HepG2 (cell line): ENCODE data around the gene RAP2C. TPM values are rescaled to one million over a fixed set of nuclear protein-coding genes. Genes with fewer than 3 reads are reported as not detected.

Experiments
- AGO2 ChIP-seq: fragments of 200-400 bp; formaldehyde crosslinking; optimal IDR thresholded peaks from 2 replicates; pipeline ENCODE3; 2017; ENCODE audit warnings: mild to moderate bottlenecking, low read depth, low read length, moderate library complexity
- AHR ChIP-seq: IDR thresholded peaks from 2 replicates; pipeline ENCODE4 v1.6.1; 2018; ENCODE audit warnings: missing genetic modification reagents, missing compliant biosample characterization
- CEBPB ChIP-seq: IDR thresholded peaks from 2 replicates; pipeline ENCODE4 v1.6.1; 2011; ENCODE audit warnings: low read depth, low read length, improper control_type of control experiment, borderline replicate concordance
- DMAP1 ChIP-seq: IDR thresholded peaks from 2 replicates; pipeline ENCODE4 v1.6.1; 2016
- MZF1 ChIP-seq: sonication (generic); formaldehyde crosslinking; IDR thresholded peaks from 2 replicates; pipeline ENCODE4 v1.8.1; 2023; ENCODE audit warnings: mild to moderate bottlenecking, missing genetic modification reagents, borderline replicate concordance
- NKX3-1 ChIP-seq: sonication (generic); formaldehyde crosslinking; IDR thresholded peaks from 2 replicates; pipeline ENCODE4 v1.5.0; 2020; ENCODE audit warnings: missing genetic modification reagents
- NR2F6 ChIP-seq, 2 experiments: IDR thresholded peaks; 2 replicates each; pipeline ENCODE4 v1.6.1; 2016; ENCODE audit warnings: antibody characterized with exemption in 1 of 2, mild to moderate bottlenecking in 1 of 2
- POGZ ChIP-seq: sonication (generic); formaldehyde crosslinking; IDR thresholded peaks from 2 replicates; pipeline ENCODE4 v1.4.0; 2020; ENCODE audit warnings: mild to moderate bottlenecking, missing genetic modification reagents
- REPIN1 ChIP-seq: sonication (generic); formaldehyde crosslinking; IDR thresholded peaks from 2 replicates; pipeline ENCODE4 v1.8.0; 2022; ENCODE audit warnings: missing genetic modification reagents, low read depth, mild to moderate bottlenecking, borderline replicate concordance
- XBP1 ChIP-seq: sonication (generic); formaldehyde crosslinking; IDR thresholded peaks from 2 replicates; pipeline ENCODE4 v1.5.0; 2020; ENCODE audit warnings: missing genetic modification reagents
- ZFP62 ChIP-seq: sonication (generic); formaldehyde crosslinking; IDR thresholded peaks from 2 replicates; pipeline ENCODE4 v1.4.0; 2020; ENCODE audit warnings: missing genetic modification reagents
- ZNF230 ChIP-seq: sonication (generic); formaldehyde crosslinking; IDR thresholded peaks from 2 replicates; pipeline ENCODE4 v1.4.0; 2020; ENCODE audit warnings: mild to moderate bottlenecking, missing genetic modification reagents
- ZNF382 ChIP-seq: sonication (generic); formaldehyde crosslinking; IDR thresholded peaks from 2 replicates; pipeline ENCODE4 v1.5.0; 2020; ENCODE audit warnings: missing genetic modification reagents, mild to moderate bottlenecking, borderline replicate concordance
- ZNF451 ChIP-seq: sonication (generic); formaldehyde crosslinking; IDR thresholded peaks from 2 replicates; pipeline ENCODE4 v1.5.0; 2020; ENCODE audit warnings: mild to moderate bottlenecking, missing genetic modification reagents
- ZNF562 ChIP-seq: sonication (generic); formaldehyde crosslinking; IDR thresholded peaks from 2 replicates; pipeline ENCODE4 v1.8.0; 2022; ENCODE audit warnings: missing genetic modification reagents, borderline replicate concordance
- ZNF749 ChIP-seq: sonication (generic); formaldehyde crosslinking; IDR thresholded peaks from 2 replicates; pipeline ENCODE4 v1.8.0; 2022; ENCODE audit warnings: mild to moderate bottlenecking, missing genetic modification reagents, moderate library complexity, borderline replicate concordance
- polyA plus RNA-seq, 8 experiments: library from polyadenylated mRNA; depleted of rRNA in 3 of 8; stranded (reverse) in 7 of 8; unstranded in 1 of 8; fragments of >200 nt; fragmentation: Illumina TruSeq in 4 of 8; extraction: Trizol in 4 of 8; gene quantifications; 2 replicates each; pipeline versions ENCODE4 v1.2.1 to v1.2.3, GENCODE V29; 2011 to 2016; ENCODE audit warnings: low read depth in 4 of 8, missing spikeins in 1 of 8, mixed read lengths in 1 of 8; ENCODE audit not compliant: insufficient read depth in 1 of 8
- total RNA-seq, 5 experiments: library from RNA; depleted of rRNA; stranded (reverse); fragments of >200 nt; fragmentation: Illumina TruSeq; extraction: Trizol; gene quantifications; 2 replicates each; pipeline ENCODE4 v1.2.3, GENCODE V29; 2016; ENCODE audit warnings: low read depth in 1 of 5
- TF ChIP-seq, protein P1 (sequence below): sonication (generic); formaldehyde crosslinking; IDR thresholded peaks from 2 replicates; pipeline ENCODE4 v1.4.0; 2020; ENCODE audit warnings: missing genetic modification reagents
- TF ChIP-seq, protein P2 (sequence below): sonication (generic); formaldehyde crosslinking; IDR thresholded peaks from 2 replicates; pipeline ENCODE4 v1.5.0; 2020; ENCODE audit warnings: mild to moderate bottlenecking, missing genetic modification reagents
- TF ChIP-seq, protein P3 (sequence below): conservative IDR thresholded peaks from 2 replicates; pipeline ENCODE4 v1.6.1; 2018; ENCODE audit warnings: missing genetic modification reagents
- TF ChIP-seq, protein P4 (sequence below): sonication (generic); formaldehyde crosslinking; IDR thresholded peaks from 2 replicates; pipeline ENCODE4 v1.8.0; 2022; ENCODE audit warnings: mild to moderate bottlenecking, missing genetic modification reagents
- TF ChIP-seq, protein P5 (sequence below): IDR thresholded peaks from 2 replicates; pipeline ENCODE4 v1.6.1; 2016; ENCODE audit warnings: missing compliant biosample characterization, missing genetic modification reagents, borderline replicate concordance

RAP2C gene
- total and polyA plus RNA-seq, 2 of the 13 experiments (the other 11 are each of a cell fraction or from before 2014, with no cell fraction given) = 8.0 to 28.5 TPM

DNA sequence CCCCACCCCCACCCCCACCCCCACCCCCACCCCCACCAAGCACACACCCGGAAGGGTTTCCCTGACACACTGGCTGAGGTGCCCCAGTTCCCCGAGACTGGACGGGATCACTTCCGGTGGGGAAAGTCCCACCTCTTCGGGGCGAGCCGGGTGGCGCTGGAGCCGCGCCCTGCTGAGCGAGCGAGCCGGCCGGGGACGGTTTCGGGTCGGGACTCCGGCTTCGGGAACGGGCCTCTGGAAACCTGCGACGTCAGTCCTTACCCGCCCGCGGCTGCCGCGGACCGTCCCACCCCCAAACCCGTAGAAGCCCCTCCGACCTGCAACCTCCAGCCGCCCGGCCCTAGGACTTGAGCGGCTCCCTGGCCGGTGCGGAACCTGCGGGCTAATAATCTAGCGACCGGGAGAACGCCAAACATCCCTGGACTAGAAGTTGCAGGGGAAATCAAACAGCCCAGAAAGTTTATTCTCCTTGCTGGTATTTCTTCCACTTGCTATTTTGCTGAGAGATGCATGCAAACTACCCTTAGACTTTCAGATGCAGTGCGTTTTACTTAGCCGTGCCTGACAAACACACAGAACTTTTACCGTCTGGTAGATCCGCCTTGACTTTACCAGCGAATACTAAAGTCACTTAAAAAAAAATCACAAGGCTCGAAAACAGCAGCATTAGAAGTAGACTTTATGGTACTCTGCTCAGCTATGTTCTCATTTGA is 991 bp downstream of the RAP2C start (continued):
- peak; percentile 26 for TF ChIP-seq AGO2
- TF ChIP-seq NKX3-1 = no peak
- TF ChIP-seq POGZ (CRISPR knock-in tag) = 0 out of 2 replicates have a peak, but pooled peaks have one; percentile 20
- TF ChIP-seq, protein P1, sequence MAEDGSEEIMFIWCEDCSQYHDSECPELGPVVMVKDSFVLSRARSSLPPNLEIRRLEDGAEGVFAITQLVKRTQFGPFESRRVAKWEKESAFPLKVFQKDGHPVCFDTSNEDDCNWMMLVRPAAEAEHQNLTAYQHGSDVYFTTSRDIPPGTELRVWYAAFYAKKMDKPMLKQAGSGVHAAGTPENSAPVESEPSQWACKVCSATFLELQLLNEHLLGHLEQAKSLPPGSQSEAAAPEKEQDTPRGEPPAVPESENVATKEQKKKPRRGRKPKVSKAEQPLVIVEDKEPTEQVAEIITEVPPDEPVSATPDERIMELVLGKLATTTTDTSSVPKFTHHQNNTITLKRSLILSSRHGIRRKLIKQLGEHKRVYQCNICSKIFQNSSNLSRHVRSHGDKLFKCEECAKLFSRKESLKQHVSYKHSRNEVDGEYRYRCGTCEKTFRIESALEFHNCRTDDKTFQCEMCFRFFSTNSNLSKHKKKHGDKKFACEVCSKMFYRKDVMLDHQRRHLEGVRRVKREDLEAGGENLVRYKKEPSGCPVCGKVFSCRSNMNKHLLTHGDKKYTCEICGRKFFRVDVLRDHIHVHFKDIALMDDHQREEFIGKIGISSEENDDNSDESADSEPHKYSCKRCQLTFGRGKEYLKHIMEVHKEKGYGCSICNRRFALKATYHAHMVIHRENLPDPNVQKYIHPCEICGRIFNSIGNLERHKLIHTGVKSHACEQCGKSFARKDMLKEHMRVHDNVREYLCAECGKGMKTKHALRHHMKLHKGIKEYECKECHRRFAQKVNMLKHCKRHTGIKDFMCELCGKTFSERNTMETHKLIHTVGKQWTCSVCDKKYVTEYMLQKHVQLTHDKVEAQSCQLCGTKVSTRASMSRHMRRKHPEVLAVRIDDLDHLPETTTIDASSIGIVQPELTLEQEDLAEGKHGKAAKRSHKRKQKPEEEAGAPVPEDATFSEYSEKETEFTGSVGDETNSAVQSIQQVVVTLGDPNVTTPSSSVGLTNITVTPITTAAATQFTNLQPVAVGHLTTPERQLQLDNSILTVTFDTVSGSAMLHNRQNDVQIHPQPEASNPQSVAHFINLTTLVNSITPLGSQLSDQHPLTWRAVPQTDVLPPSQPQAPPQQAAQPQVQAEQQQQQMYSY = no peak
- TF ChIP-seq ZFP62 = no peak
- no peak for TF ChIP-seq NR2F6 (IDR thresholded peaks at IDR 0.05)
- TF ChIP-seq NR2F6 (CRISPR knock-in tag; IDR thresholded peaks at IDR 0.05) = 0 out of 2 replicates have a peak, but pooled peaks have one; percentile 8
- TF ChIP-seq, protein P2, sequence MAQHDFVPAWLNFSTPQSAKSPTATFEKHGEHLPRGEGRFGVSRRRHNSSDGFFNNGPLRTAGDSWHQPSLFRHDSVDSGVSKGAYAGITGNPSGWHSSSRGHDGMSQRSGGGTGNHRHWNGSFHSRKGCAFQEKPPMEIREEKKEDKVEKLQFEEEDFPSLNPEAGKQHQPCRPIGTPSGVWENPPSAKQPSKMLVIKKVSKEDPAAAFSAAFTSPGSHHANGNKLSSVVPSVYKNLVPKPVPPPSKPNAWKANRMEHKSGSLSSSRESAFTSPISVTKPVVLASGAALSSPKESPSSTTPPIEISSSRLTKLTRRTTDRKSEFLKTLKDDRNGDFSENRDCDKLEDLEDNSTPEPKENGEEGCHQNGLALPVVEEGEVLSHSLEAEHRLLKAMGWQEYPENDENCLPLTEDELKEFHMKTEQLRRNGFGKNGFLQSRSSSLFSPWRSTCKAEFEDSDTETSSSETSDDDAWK (CRISPR knock-in tag) = no peak
- TF ChIP-seq, protein P3, sequence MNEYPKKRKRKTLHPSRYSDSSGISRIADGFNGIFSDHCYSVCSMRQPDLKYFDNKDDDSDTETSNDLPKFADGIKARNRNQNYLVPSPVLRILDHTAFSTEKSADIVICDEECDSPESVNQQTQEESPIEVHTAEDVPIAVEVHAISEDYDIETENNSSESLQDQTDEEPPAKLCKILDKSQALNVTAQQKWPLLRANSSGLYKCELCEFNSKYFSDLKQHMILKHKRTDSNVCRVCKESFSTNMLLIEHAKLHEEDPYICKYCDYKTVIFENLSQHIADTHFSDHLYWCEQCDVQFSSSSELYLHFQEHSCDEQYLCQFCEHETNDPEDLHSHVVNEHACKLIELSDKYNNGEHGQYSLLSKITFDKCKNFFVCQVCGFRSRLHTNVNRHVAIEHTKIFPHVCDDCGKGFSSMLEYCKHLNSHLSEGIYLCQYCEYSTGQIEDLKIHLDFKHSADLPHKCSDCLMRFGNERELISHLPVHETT (CRISPR knock-in tag) = 0 out of 2 replicates have a peak, but pooled peaks have one; percentile 42
- TF ChIP-seq, protein P4, sequence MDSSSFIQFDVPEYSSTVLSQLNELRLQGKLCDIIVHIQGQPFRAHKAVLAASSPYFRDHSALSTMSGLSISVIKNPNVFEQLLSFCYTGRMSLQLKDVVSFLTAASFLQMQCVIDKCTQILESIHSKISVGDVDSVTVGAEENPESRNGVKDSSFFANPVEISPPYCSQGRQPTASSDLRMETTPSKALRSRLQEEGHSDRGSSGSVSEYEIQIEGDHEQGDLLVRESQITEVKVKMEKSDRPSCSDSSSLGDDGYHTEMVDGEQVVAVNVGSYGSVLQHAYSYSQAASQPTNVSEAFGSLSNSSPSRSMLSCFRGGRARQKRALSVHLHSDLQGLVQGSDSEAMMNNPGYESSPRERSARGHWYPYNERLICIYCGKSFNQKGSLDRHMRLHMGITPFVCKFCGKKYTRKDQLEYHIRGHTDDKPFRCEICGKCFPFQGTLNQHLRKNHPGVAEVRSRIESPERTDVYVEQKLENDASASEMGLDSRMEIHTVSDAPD (CRISPR knock-in tag) = no peak
- no peak for TF ChIP-seq XBP1 (CRISPR knock-in tag)
- no peak for TF ChIP-seq ZNF749 (CRISPR knock-in tag)
- no peak for TF ChIP-seq ZNF562 (CRISPR knock-in tag)
- no peak for TF ChIP-seq CEBPB
- TF ChIP-seq ZNF451 (CRISPR knock-in tag) = no peak
- TF ChIP-seq DMAP1 (CRISPR knock-in tag) = peak; percentile 20; the same call in 1 of the 2 replicates
- TF ChIP-seq ZNF230 = no peak
- no peak for TF ChIP-seq AHR
- no peak for TF ChIP-seq MZF1 (CRISPR knock-in tag)
- TF ChIP-seq REPIN1 = peak; percentile 41; the same call in 1 of the 2 replicates
- TF ChIP-seq, protein P5, sequence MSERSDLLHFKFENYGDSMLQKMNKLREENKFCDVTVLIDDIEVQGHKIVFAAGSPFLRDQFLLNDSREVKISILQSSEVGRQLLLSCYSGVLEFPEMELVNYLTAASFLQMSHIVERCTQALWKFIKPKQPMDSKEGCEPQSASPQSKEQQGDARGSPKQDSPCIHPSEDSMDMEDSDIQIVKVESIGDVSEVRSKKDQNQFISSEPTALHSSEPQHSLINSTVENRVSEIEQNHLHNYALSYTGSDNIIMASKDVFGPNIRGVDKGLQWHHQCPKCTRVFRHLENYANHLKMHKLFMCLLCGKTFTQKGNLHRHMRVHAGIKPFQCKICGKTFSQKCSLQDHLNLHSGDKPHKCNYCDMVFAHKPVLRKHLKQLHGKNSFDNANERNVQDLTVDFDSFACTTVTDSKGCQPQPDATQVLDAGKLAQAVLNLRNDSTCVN = no peak
- no peak for TF ChIP-seq ZNF382 (CRISPR knock-in tag)
